GM21423 (cell line): ENCODE data around the gene ENTPD5.
"Not testable (repeated sequence)": the region's sequence is repeated elsewhere in the genome, so short reads cannot be mapped to it uniquely, and the experiment has no call there.

Experiments used
- ATAC-seq: cut with Tn5 transposase; IDR thresholded peaks from one replicate; pipeline ENCODE4 v1.9.1; 2021; ENCODE audit warnings: mild to moderate bottlenecking, moderate library complexity; ENCODE audit not compliant: unreplicated experiment

ENTPD5 gene

GRCh38 chr14:73945159-73945670 is 73.9 kb downstream of the ENTPD5 start:
- no peak for ATAC-seq

- no peak for ATAC-seq
Observed at GRCh38 chr14:73944432-73945158, 74.5 kb downstream of the ENTPD5 start.

- no peak for ATAC-seq
Observed at GRCh38 chr14:73943083-73943482, 76.0 kb downstream of the ENTPD5 start.

GRCh38 chr14:73942180-73942579 is 76.9 kb downstream of the ENTPD5 start:
- ATAC-seq = no peak

- ATAC-seq = no peak
Observed at GRCh38 chr14:73937012-73937411, 82.1 kb downstream of the ENTPD5 start.

- no peak for ATAC-seq
Observed at GRCh38 chr14:73936548-73936947, 82.5 kb downstream of the ENTPD5 start.

GRCh38 chr14:73935666-73936065 is 83.4 kb downstream of the ENTPD5 start:
- ATAC-seq = no peak

GRCh38 chr14:73924337-73924736 is 94.8 kb downstream of the ENTPD5 start:
- no peak for ATAC-seq

GRCh38 chr14:73919457-73919856 is 99.6 kb downstream of the ENTPD5 start:
- not testable (repeated sequence) for ATAC-seq

GRCh38 chr14:73916324-73916723 is 102.8 kb downstream of the ENTPD5 start:
- ATAC-seq = no peak

- no peak for ATAC-seq
Observed at GRCh38 chr14:73913256-73913655, 105.8 kb downstream of the ENTPD5 start.

GRCh38 chr14:73909681-73910080 is 109.4 kb downstream of the ENTPD5 start:
- no peak for ATAC-seq
